Ovary (tissue), 9 donors: Measurements from ENCODE around the gene IMPA2. TPM values are rescaled to one million over a fixed set of nuclear protein-coding genes. Genes with fewer than 3 reads are reported as not detected.
"Not testable (repeated sequence)": the region's sequence is repeated elsewhere in the genome, so short reads cannot be mapped to it uniquely, and the experiment has no call there.

ENCODE experiments used
- DNase-seq, 5 donors: peaks; one replicate each; pipeline ENCODE4 v3.0.0-alpha.2; 2019 to 2020
- H3K27ac ChIP-seq, 2 donors: fragments of 200-600 bp; one replicate each; pipeline versions ENCODE4 v1.5.1 to v1.8.0; 2019 to 2022
- H3K27me3 ChIP-seq: fragments of 200-600 bp; one replicate; pipeline ENCODE4 v1.8.0; 2022
- H3K36me3 ChIP-seq: fragments of 200-600 bp; sonication (generic); one replicate; pipeline ENCODE4 v1.5.1; 2019
- H3K4me1 ChIP-seq: one replicate; pipeline ENCODE4 v1.8.1; 2013; ENCODE audit warnings: mild to moderate bottlenecking, moderate library complexity; ENCODE audit not compliant: insufficient read depth
- H3K4me3 ChIP-seq: fragments of 200-600 bp; sonication (generic); one replicate; pipeline ENCODE4 v1.5.1; 2017
- H3K9me3 ChIP-seq, 2 donors: fragments of 200-600 bp in 1 of 2; sonication (generic) in 1 of 2; one replicate each; pipeline versions ENCODE4 v1.5.1 to v1.8.1; 2013 to 2019; ENCODE audit warnings: mild to moderate bottlenecking in 1 of 2, moderate library complexity in 1 of 2
- EP300 ChIP-seq: sonication (generic); formaldehyde crosslinking; IDR thresholded peaks from one replicate; pipeline ENCODE4 v1.6.1; 2017; ENCODE audit warnings: antibody characterized with exemption
- POLR2A ChIP-seq: fragments of 450-650 bp; IDR thresholded peaks from one replicate; pipeline ENCODE4 v1.6.1; 2017; ENCODE audit warnings: antibody characterized with exemption, mild to moderate bottlenecking, moderate library complexity
- WGBS, 3 donors: extraction: QIAGEN DNeasy Blood & Tissue Kit in 1 of 3; methylation state at CpG; one replicate each; pipeline versions ENCODE4 v1.1.5 to v1.1.7; 2013 to 2017; 5-methylcytosine and 5-hydroxymethylcytosine counted together
- intact Hi-C, 4 donors: fragments of 100-400 bp; cut with DNase I; formaldehyde crosslinking; loops; one replicate each; pipeline versions ENCODE4 v1.11.0 to v1.15.1; 2022 to 2023
- polyA plus RNA-seq, 2 donors: library from polyadenylated mRNA; stranded (reverse); fragments of 200-250 nt in 1 of 2; fragments of 350-450 nt in 1 of 2; fragmentation: Illumina TruSeq in 1 of 2; extraction: RNeasy Lipid Tissue Mini Kit (QIAGEN cat#74804) in 1 of 2; gene quantifications; one replicate each; pipeline ENCODE4 v1.2.3, GENCODE V29; 2013 to 2014
- total RNA-seq, 7 donors: library from RNA; depleted of rRNA in 2 of 7; stranded (reverse); fragments of >200 nt in 2 of 7; fragmentation: NEBNext Ultra II Directional in 3 of 7; extraction: Animal tissue kit (Norgen Biotek cat#: 25700) in 3 of 7; gene quantifications; one replicate each; pipeline versions ENCODE4 v1.1.0 to v1.2.4, GENCODE V29; 2016 to 2023
- TF ChIP-seq, protein P1 (sequence below), 3 donors: fragments of 450-650 bp in 2 of 3; fragments of 200-600 bp in 1 of 3; IDR thresholded peaks; one replicate each; pipeline versions ENCODE4 v1.5.1 to v1.8.0; 2016 to 2022; ENCODE audit warnings: antibody characterized with exemption in 3 of 3, mild to moderate bottlenecking in 1 of 3
- donor health status: DM: no; HTN: no; CAD: no; lungs with moderate emphysema.
- donor health status: DM: no; HTN: no; CAD: no.
- donor health status: Bipolar disorder and iron deficiency.
- donor health status: DM: yes; HTN: yes; CAD: no.
- donor health status: DM: no; HTN: no; CAD: no.
- donor health status: DM: yes; HTN: yes; CAD: no.

Gene IMPA2
- total and polyA plus RNA-seq, 9 donors, result 15.4 to 33.5 (median 21.1) TPM

DNA sequence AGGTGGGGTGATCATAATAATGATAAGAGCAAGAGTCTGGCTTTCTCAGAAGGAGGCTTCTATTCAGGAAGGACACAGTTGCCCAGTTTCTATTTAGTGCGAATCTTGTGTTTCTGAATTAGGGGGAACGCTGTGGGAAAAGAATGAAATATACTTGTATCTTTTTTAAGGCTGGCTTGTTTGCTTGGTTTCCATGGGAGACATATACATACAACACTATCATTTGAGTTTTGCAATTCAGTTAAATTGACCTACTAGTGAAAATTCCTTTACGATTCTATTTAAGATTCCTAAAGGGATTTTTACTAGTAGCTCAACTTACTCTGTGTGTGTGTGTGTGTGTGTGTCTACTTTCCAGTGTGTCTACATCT, 87.6 kb downstream of the IMPA2 start:
- H3K4me1 ChIP-seq, result no peaks in the 10 kb centered on the region
- H3K27me3 ChIP-seq, result no peaks in the 10 kb centered on the region
- WGBS, 3 donors, result 64 to 73% (median 67%) methylated on average over 3 of the region's 3 CpGs
- DNase-seq, result no peak
- H3K36me3 ChIP-seq, result no peaks in the 10 kb centered on the region
- intact Hi-C loops, result no loop called here
- no peak for TF ChIP-seq EP300
- TF ChIP-seq, protein P1, sequence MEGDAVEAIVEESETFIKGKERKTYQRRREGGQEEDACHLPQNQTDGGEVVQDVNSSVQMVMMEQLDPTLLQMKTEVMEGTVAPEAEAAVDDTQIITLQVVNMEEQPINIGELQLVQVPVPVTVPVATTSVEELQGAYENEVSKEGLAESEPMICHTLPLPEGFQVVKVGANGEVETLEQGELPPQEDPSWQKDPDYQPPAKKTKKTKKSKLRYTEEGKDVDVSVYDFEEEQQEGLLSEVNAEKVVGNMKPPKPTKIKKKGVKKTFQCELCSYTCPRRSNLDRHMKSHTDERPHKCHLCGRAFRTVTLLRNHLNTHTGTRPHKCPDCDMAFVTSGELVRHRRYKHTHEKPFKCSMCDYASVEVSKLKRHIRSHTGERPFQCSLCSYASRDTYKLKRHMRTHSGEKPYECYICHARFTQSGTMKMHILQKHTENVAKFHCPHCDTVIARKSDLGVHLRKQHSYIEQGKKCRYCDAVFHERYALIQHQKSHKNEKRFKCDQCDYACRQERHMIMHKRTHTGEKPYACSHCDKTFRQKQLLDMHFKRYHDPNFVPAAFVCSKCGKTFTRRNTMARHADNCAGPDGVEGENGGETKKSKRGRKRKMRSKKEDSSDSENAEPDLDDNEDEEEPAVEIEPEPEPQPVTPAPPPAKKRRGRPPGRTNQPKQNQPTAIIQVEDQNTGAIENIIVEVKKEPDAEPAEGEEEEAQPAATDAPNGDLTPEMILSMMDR (IDR thresholded peaks at IDR 0.05), result no peak
- TF ChIP-seq POLR2A, result no peak
- H3K27ac ChIP-seq, result no peak overlapping the region
- no peak overlapping the region for H3K4me3 ChIP-seq
- H3K9me3 ChIP-seq, result no peaks in the 10 kb centered on the region

DNA sequence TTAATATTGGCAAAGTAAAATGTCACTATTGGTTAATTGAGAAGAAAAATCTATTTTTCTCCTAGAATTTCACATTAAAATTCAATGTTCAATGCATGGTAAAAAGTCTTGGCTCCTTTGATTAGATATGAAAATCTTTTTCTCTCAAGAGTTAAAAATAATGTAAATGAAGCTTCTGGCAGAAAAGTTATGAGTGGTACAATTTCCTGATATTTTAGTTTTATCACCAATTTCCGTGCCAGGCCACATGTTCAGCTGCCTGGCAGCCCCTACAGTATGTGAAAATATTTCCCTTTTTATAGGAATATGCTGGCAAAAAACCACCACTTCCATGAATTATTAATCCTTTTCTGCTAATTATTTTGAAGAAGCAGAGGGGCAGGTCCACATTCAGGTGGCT, 89.8 kb downstream of the IMPA2 start:
- H3K9me3 ChIP-seq, H3K4me1 ChIP-seq, H3K36me3 ChIP-seq, DNase-seq, H3K27ac ChIP-seq, H3K27me3 ChIP-seq, intact Hi-C loops, H3K4me3 ChIP-seq: not testable (repeated sequence)
- WGBS, 3 donors, result 20 to 50% (median 46%) methylated on average over 1 of the region's 1 CpG

DNA sequence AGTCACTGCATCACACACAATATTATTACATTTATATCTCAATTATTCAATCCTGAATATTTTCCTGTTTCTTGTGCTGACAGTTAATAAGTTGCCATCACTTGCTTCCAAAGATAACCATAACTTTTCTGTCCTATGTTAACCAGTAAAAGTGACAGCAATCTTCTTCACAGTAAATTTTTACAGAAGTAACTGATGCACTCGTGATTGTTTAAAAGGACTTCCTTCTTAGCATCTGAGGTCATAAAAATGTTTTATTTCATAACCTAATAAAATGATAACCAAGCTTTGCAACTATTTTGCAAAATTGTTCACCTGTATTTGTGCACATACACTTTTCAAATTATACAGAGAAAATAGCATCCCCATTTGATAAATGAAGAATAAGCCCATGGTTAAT, 91.7 kb downstream of the IMPA2 start:
- Histone ChIP-seq H3K4me3 (no peak overlapping the region), H3K4me1 (no peaks in the 10 kb centered on the region), H3K27ac (no peak overlapping the region), H3K27me3 (no peaks in the 10 kb centered on the region), H3K36me3 (no peaks in the 10 kb centered on the region), H3K9me3 (no peaks in the 10 kb centered on the region)
- intact Hi-C loops, result no loop called here
- WGBS, 3 donors, result 72 to 86% (median 79%) methylated on average over 1 of the region's 1 CpG
- TF ChIP-seq, protein P1 (IDR thresholded peaks at IDR 0.05), result no peak
- no peak for TF ChIP-seq EP300
- no peak for TF ChIP-seq POLR2A
- DNase-seq, result no peak

DNA sequence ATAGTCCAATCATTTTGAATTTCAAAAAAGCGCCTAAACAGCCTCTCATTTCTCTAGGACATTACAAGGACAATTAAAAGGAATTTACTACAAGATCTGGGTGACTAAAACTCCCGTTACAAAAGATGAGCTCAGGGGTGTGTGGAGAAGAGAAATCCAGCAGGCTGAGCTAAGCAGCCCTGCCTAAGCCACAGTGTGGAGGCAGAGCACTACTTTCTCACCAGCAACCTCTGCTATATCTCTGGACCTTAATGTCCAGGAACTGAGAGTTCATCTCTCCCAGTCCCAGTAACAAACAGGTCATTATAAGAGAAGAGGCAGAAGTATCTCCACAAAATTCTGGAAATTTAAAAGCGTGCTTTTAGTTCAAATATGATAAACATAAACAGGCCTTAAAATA, 93.4 kb downstream of the IMPA2 start:
- no peaks in the 10 kb centered on the region for H3K36me3 ChIP-seq
- H3K4me1 ChIP-seq, result no peaks in the 10 kb centered on the region
- H3K27ac ChIP-seq, result no peak overlapping the region
- intact Hi-C loops, result no loop called here
- no peak for DNase-seq
- no peaks in the 10 kb centered on the region for H3K9me3 ChIP-seq
- H3K27me3 ChIP-seq, result no peaks in the 10 kb centered on the region
- TF ChIP-seq EP300 (no peak), POLR2A (no peak)
- TF ChIP-seq, protein P1 (IDR thresholded peaks at IDR 0.05), result no peak
- WGBS, 3 donors, result 53 to 66% (median 59%) methylated on average over 3 of the region's 3 CpGs
- H3K4me3 ChIP-seq, result no peak overlapping the region

DNA sequence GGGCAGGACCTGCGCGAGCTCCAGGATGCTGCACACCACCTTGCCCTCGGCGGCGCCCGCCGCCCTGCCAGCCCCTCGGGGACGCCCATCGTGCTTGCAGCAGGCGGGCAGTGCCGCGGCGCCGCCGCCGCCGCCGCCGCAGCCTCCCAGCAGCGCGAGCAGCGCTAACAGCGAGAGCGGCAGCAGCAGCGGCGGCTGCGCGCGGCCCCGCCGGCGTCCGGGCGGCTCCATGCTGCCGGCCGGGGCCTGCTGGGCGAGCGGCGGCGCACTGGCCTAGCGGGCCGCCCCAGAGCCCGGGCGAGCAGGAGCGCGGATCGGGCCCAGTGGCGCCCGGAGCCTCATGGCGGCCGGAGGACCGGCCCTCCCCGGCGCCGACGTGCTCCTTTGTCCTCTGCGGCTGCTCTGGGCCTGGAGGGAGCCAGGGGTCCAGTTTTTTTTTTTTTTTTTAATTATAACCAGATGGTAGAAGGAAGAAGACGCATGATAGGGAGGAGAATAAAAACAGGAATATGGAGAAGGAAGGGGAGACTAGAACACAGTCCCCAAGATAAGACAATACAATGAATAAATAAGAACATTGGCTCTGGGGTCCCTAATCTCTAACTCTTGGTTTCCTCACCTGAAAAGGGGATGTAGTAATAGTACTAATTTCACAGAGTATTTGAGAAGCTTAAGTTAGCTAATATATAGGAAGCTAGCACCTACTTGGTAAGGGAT, 95.3 kb downstream of the IMPA2 start:
- Histone ChIP-seq H3K4me3 (peak overlapping the region; percentile 29), H3K27me3 (no peaks in the 10 kb centered on the region), H3K4me1 (no peaks in the 10 kb centered on the region), H3K36me3 (no peaks in the 10 kb centered on the region), H3K27ac (peak overlapping the region; percentile 19 to 49), H3K9me3 (no peaks in the 10 kb centered on the region)
- intact Hi-C loops, result no loop called here
- WGBS, 3 donors, result 17 to 42% (median 36%) methylated on average over 47 to 59 of the region's 59 CpGs
- TF ChIP-seq POLR2A, result no peak
- TF ChIP-seq, protein P1 (IDR thresholded peaks at IDR 0.05), result no peak
- TF ChIP-seq EP300, result no peak
- peak in 1 of 5 donors; percentile 39 for DNase-seq

DNA sequence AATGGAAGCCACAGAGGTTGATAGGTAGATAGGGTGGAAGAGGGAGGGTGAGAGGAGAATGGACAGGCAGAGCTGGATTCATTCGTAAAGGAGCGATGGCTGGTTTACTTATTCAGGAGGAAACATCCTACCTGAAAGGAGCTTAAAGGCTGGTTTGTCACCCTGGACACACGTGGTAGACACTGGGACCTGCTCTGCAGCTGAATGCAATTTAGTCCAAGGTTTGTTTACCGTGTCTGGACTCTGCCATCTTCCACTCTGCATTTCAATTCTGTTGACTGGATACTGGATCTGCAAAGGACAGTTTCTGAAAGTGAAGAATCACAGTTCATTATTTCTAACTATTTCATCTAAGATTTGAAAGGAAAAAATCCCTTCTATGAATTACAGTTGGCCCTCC, 96.7 kb downstream of the IMPA2 start:
- intact Hi-C loops, H3K9me3 ChIP-seq, H3K36me3 ChIP-seq, H3K27me3 ChIP-seq, H3K4me3 ChIP-seq, H3K27ac ChIP-seq, H3K4me1 ChIP-seq, DNase-seq: not testable (repeated sequence)
- WGBS, 3 donors, result 7 to 81% (median 79%) methylated on average over 1 to 2 of the region's 4 CpGs
